Right lobe of liver (tissue), 4 donors: ENCODE data around the gene MAP3K5.

ENCODE experiments used
- POLR2A ChIP-seq: fragments of 450-650 bp; IDR thresholded peaks from one replicate; pipeline ENCODE4 v1.6.1; 2017; ENCODE audit warnings: antibody characterized with exemption, mild to moderate bottlenecking
- TF ChIP-seq, protein P1 (sequence below), 4 donors: fragments of 200-600 bp in 3 of 4; fragments of 450-650 bp in 1 of 4; IDR thresholded peaks; one replicate each; pipeline versions ENCODE4 v1.5.1 to v1.8.0; 2016 to 2022; ENCODE audit warnings: antibody characterized with exemption in 4 of 4, mild to moderate bottlenecking in 2 of 4
- donor health status: DM: no; HTN: no; CAD: no.
- donor health status: DM: no; HTN: no; CAD: no.
- donor health status: DM: no; HTN: yes; CAD: no.

DNA sequence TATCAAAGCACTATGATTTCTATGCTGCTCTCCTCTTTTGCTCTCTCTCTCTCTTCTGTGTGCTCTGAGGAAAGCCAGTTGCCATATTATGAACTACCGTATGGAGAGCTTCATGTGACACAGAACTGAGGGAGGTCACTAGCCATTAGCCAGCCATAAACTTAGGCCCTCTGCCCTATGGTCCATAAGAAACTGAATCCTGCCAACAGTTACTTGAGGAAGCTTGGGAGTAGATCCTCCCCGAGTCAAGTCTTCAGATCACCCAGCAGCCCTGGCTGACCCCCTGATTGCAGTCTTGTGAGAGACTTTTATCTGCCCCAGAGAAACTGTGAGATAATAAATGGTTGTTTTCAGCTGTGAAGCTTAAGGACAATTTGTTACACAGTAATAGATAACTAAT is 24.4 kb upstream of the MAP3K5 start:
- TF ChIP-seq, protein P1, sequence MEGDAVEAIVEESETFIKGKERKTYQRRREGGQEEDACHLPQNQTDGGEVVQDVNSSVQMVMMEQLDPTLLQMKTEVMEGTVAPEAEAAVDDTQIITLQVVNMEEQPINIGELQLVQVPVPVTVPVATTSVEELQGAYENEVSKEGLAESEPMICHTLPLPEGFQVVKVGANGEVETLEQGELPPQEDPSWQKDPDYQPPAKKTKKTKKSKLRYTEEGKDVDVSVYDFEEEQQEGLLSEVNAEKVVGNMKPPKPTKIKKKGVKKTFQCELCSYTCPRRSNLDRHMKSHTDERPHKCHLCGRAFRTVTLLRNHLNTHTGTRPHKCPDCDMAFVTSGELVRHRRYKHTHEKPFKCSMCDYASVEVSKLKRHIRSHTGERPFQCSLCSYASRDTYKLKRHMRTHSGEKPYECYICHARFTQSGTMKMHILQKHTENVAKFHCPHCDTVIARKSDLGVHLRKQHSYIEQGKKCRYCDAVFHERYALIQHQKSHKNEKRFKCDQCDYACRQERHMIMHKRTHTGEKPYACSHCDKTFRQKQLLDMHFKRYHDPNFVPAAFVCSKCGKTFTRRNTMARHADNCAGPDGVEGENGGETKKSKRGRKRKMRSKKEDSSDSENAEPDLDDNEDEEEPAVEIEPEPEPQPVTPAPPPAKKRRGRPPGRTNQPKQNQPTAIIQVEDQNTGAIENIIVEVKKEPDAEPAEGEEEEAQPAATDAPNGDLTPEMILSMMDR (IDR thresholded peaks at IDR 0.05) = no peak
- no peak for TF ChIP-seq POLR2A
